ENCODE measurements around the gene ARL4A.

ARL4A gene

GRCh38 chr7:12725575-12726316 is 38.3 kb downstream of the ARL4A start:
- no peak for DNase-seq (ENCODE audit: low read depth in 2 of 2)

- DNase-seq (ENCODE audit: low read depth in 2 of 2), result no peak
Measured at GRCh38 chr7:12726908-12727307, 39.5 kb downstream of the ARL4A start.

- no peak for DNase-seq (ENCODE audit: low read depth in 2 of 2)
Measured at GRCh38 chr7:12727455-12728191, 40.2 kb downstream of the ARL4A start.

GRCh38 chr7:12728192-12728538 is 40.7 kb downstream of the ARL4A start:
- no peak for DNase-seq (ENCODE audit: low read depth in 2 of 2)

GRCh38 chr7:12729112-12729511 is 41.7 kb downstream of the ARL4A start:
- DNase-seq (ENCODE audit: low read depth in 2 of 2), result no peak

- DNase-seq (ENCODE audit: low read depth in 2 of 2), result no peak
Measured at GRCh38 chr7:12730523-12730922, 43.1 kb downstream of the ARL4A start.

GRCh38 chr7:12731214-12731656 is 43.8 kb downstream of the ARL4A start:
- no peak for DNase-seq (ENCODE audit: low read depth in 2 of 2)

GRCh38 chr7:12731775-12732174 is 44.3 kb downstream of the ARL4A start:
- DNase-seq (ENCODE audit: low read depth in 2 of 2), result no peak

- no peak for DNase-seq (ENCODE audit: low read depth in 2 of 2)
Measured at GRCh38 chr7:12732428-12732827, 45.0 kb downstream of the ARL4A start.

- no peak for DNase-seq (ENCODE audit: low read depth in 2 of 2)
Measured at GRCh38 chr7:12735923-12736322, 48.5 kb downstream of the ARL4A start.

GRCh38 chr7:12737373-12737772 is 49.9 kb downstream of the ARL4A start:
- no peak for DNase-seq (ENCODE audit: low read depth in 2 of 2)

- DNase-seq (ENCODE audit: low read depth in 2 of 2), result no peak
Measured at GRCh38 chr7:12737836-12738235, 50.4 kb downstream of the ARL4A start.

GRCh38 chr7:12738665-12739064 is 51.2 kb downstream of the ARL4A start:
- no peak for DNase-seq (ENCODE audit: low read depth in 2 of 2)

All from stimulated activated CD4-positive, alpha-beta T cell treated with anti-CD3 and anti-CD28 coated beads, Interleukin-1b, Interleukin-23, amount 100 ng/mL, for 1 hour (primary cell).